GM10248 (cell line): ENCODE measurements around the gene KIAA1958.

Experiments
- CTCF ChIA-PET: fragments of 300-600 bp; sonication (Branson Sonifier 250); formaldehyde crosslinking; extraction: SDS; loops from one replicate; lab custom pipeline; 2021; ENCODE audit warnings: antibody characterized with exemption; lab: Yijun Ruan, JAX
- POLR2A ChIA-PET: fragments of 350-650 bp; sonication (Branson Sonifier 250); formaldehyde crosslinking; extraction: SDS; loops from one replicate; lab custom pipeline; 2020; ENCODE audit warnings: antibody characterized with exemption; lab: Yijun Ruan, JAX
- DNase-seq: peaks from one replicate; pipeline ENCODE4 v3.0.0; 2012; ENCODE audit errors: extremely low spot score
- CTCF ChIP-seq: IDR thresholded peaks from 2 replicates; pipeline ENCODE4 v1.5.1; 2012; ENCODE audit warnings: mild to moderate bottlenecking, low read depth; ENCODE audit errors: extremely low read depth, missing control alignments, control extremely low read depth

The KIAA1958 gene

GRCh38 chr9:112494153-112494552 is 7.5 kb downstream of the KIAA1958 start:
- no peak for DNase-seq
- no peak for TF ChIP-seq CTCF
- ChIA-PET CTCF (no interaction called here), POLR2A (no interaction called here)

GRCh38 chr9:112495614-112496013 is 9.0 kb downstream of the KIAA1958 start:
- CTCF ChIA-PET, result interaction anchor here (1.4 to 1.9 kb wide), 2 partner anchors 8 to 12 kb away, joined by 3 to 8 read pairs; no protein-coding TSS in a partner anchor
- no peak for DNase-seq
- POLR2A ChIA-PET, result no interaction called here
- TF ChIP-seq CTCF, result no peak

GRCh38 chr9:112496074-112496722 is 9.6 kb downstream of the KIAA1958 start:
- CTCF ChIA-PET, result interaction anchor here (1.4 to 1.9 kb wide), 2 partner anchors 9 to 11 kb away, joined by 3 to 8 read pairs; no protein-coding TSS in a partner anchor
- no peak for TF ChIP-seq CTCF
- POLR2A ChIA-PET, result no interaction called here
- DNase-seq, result no peak

- ChIA-PET POLR2A (no interaction called here), CTCF (no interaction called here)
- no peak for DNase-seq
- no peak for TF ChIP-seq CTCF
Measured at GRCh38 chr9:112500842-112501241, 14.2 kb downstream of the KIAA1958 start.

- no peak for DNase-seq
- ChIA-PET POLR2A (no interaction called here), CTCF (no interaction called here)
- no peak for TF ChIP-seq CTCF
Measured at GRCh38 chr9:112501287-112501686, 14.7 kb downstream of the KIAA1958 start.

GRCh38 chr9:112502175-112502946 is 15.7 kb downstream of the KIAA1958 start:
- POLR2A ChIA-PET, result no interaction called here
- no peak for DNase-seq

More at GRCh38 chr9:112502175-112502946, 15.7 kb downstream of the KIAA1958 start:
- CTCF ChIA-PET, result no interaction called here
- no peak for TF ChIP-seq CTCF
